T-cell (primary cell): Measurements from ENCODE around the gene SUPT16H. TPM values are rescaled to one million over a fixed set of nuclear protein-coding genes. Genes with fewer than 3 reads are reported as not detected.

ENCODE experiments used
- ATAC-seq, 4 experiments: fragments of 200-7000 bp in 3 of 4; fragments of 150-1000 bp in 1 of 4; cut with Tn5 transposase; replicated peaks in 1 of 4; 1 replicate in 3 of 4; 2 replicates in 1 of 4; pipeline ENCODE4 v1.10.0; 2021; ENCODE audit warnings: moderate library complexity in 3 of 4, mild to moderate bottlenecking in 2 of 4, moderate number of reproducible peaks in 1 of 4
- CTCF ChIA-PET, 2 donors: fragments of 300-600 bp; sonication (Branson Sonifier 250); formaldehyde crosslinking; loops; one replicate each; lab custom pipeline; 2022; ENCODE audit warnings: antibody characterized with exemption in 2 of 2; lab: Charles Lee
- POLR2A ChIA-PET, 2 donors: fragments of 300-600 bp; sonication (Branson Sonifier 250); formaldehyde crosslinking; loops; one replicate each; lab custom pipeline; 2022; ENCODE audit warnings: antibody characterized with exemption in 2 of 2; lab: Charles Lee
- DNase-seq, 35 experiments: peaks; one replicate each; pipeline versions ENCODE4 v3.0.0 to v3.0.0-alpha.2; 2013 to 2023
- H3K27ac ChIP-seq: one replicate; pipeline ENCODE4 v1.5.1; 2013; ENCODE audit warnings: low read length
- H3K27me3 ChIP-seq, 2 experiments: replicated peaks in 1 of 2; 1 replicate in 1 of 2; 2 replicates in 1 of 2; pipeline versions ENCODE4 v1.6.1 to v1.7.0; 2013; ENCODE audit warnings: low read length in 1 of 2, mixed read lengths in 1 of 2; ENCODE audit not compliant: control insufficient read depth in 2 of 2, insufficient read depth in 2 of 2; ENCODE audit errors: extremely low read depth in 1 of 2
- H3K36me3 ChIP-seq, 2 donors: 1 replicate in 1 of 2; 2 replicates in 1 of 2; pipeline versions ENCODE4 v1.6.1 to v1.7.0; 2013; ENCODE audit warnings: low read length in 1 of 2; ENCODE audit not compliant: control insufficient read depth in 2 of 2, insufficient read depth in 1 of 2; ENCODE audit errors: extremely low read depth in 1 of 2
- H3K4me1 ChIP-seq, 2 experiments: 1 replicate in 1 of 2; 2 replicates in 1 of 2; pipeline versions ENCODE4 v1.6.1 to v1.7.0; 2013; ENCODE audit warnings: low read length in 2 of 2, mixed read lengths in 1 of 2; ENCODE audit not compliant: insufficient read depth in 2 of 2, control insufficient read depth in 1 of 2; ENCODE audit errors: extremely low read depth in 1 of 2
- H3K4me3 ChIP-seq, 2 donors: 1 replicate in 1 of 2; 2 replicates in 1 of 2; pipeline versions ENCODE4 v1.5.1 to v1.7.0; 2013; ENCODE audit warnings: mild to moderate bottlenecking in 2 of 2, low read length in 1 of 2, moderate library complexity in 1 of 2; ENCODE audit not compliant: control insufficient read depth in 1 of 2; ENCODE audit errors: extremely low read depth in 1 of 2
- H3K9me3 ChIP-seq: 2 replicates; pipeline ENCODE4 v1.7.0; 2013
- H3K27ac Mint-ChIP-seq, 2 donors: one replicate each; pipeline ENCODE4 v1.8.0; 2020 to 2021; ENCODE audit warnings: mild to moderate bottlenecking in 2 of 2, mixed read lengths in 2 of 2
- H3K27me3 Mint-ChIP-seq, 2 donors: one replicate each; pipeline ENCODE4 v1.8.0; 2021 to 2022; ENCODE audit warnings: mixed read lengths in 2 of 2
- H3K36me3 Mint-ChIP-seq: one replicate; pipeline ENCODE4 v1.8.0; 2021; ENCODE audit warnings: mixed read lengths
- H3K4me1 Mint-ChIP-seq, 3 donors: one replicate each; pipeline ENCODE4 v1.8.0; 2020 to 2022; ENCODE audit warnings: mixed read lengths in 3 of 3, mild to moderate bottlenecking in 1 of 3
- H3K4me3 Mint-ChIP-seq, 3 donors: one replicate each; pipeline ENCODE4 v1.8.0; 2020 to 2022; ENCODE audit warnings: mild to moderate bottlenecking in 3 of 3, mixed read lengths in 3 of 3, moderate library complexity in 3 of 3
- H3K9me3 Mint-ChIP-seq, 3 donors: one replicate each; pipeline ENCODE4 v1.8.0; 2020 to 2022; ENCODE audit warnings: mixed read lengths in 3 of 3
- WGBS: methylation state at CpG from one replicate; pipeline ENCODE4 v1.1.5; 2013; ENCODE audit warnings: missing lambda C conversion rate; ENCODE audit not compliant: insufficient coverage; 5-methylcytosine and 5-hydroxymethylcytosine counted together
- total RNA-seq, 35 experiments: library from RNA in 6 of 35; stranded (reverse) in 6 of 35; fragments of 120-200 nt in 1 of 35; gene quantifications; one replicate each; pipeline versions ENCODE4 v1.2.1 to v1.2.4 and lab custom pipeline; 2013 to 2026

Gene SUPT16H
- total RNA-seq, 5 donors from 2014 or later (not counting 1 experiment from before 2014, with no cell fraction given) = 51.4 to 76.4 (median 71.6) TPM

DNA sequence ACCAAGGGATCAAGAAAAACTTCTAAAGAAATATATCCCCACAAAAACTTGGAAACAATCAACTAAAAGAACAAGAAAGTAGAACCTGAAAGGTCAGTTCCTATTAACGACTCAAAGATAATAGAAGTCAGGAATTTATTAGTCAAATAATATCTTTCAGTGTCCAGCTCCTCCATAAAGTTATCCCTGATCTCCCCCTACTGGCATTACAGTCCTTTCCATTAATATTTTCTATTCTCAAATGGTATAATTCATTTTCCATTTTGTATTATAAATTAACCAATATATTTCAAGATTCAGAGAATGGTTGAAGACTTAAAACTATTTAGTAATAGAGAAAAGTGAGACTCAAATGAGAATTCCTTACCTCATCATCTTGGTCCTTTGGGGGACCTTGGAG is 11.6 kb upstream of the SUPT16H start:
- ChIA-PET CTCF (no interaction called here), POLR2A (interaction anchor here in 1 of 2 donors (0.6 kb wide), 1 partner anchor 157 kb away, joined by 3 read pairs; no protein-coding TSS in a partner anchor)
- no peak overlapping the region for H3K27ac Mint-ChIP-seq
- no peaks in the 10 kb centered on the region for H3K4me1 Mint-ChIP-seq
- ATAC-seq (no peak), DNase-seq (no peak)
- Histone ChIP-seq H3K27me3 (no peaks in the 10 kb centered on the region), H3K36me3 (peaks cover 7 to 93% of the 10 kb centered on the region in 2 donors), H3K4me1 (no peaks in the 10 kb centered on the region), H3K4me3 (no peak overlapping the region), H3K27ac (no peak overlapping the region), H3K9me3 (no peaks in the 10 kb centered on the region)
- no peak overlapping the region for H3K4me3 Mint-ChIP-seq
- peaks cover 71% of the 10 kb centered on the region for H3K36me3 Mint-ChIP-seq
- no peaks in the 10 kb centered on the region for H3K9me3 Mint-ChIP-seq
- no CpG with 5 or more reads among the region's 1 CpG for WGBS
- no peaks in the 10 kb centered on the region for H3K27me3 Mint-ChIP-seq

- no peaks in the 10 kb centered on the region for H3K27me3 ChIP-seq
- no peaks in the 10 kb centered on the region for H3K9me3 Mint-ChIP-seq
- ATAC-seq = no peak
- no peak overlapping the region for H3K4me3 ChIP-seq
- H3K4me3 Mint-ChIP-seq = peak overlapping the region; percentile 93 to 99 (median 95)
- H3K4me1 Mint-ChIP-seq = peaks cover 31 to 39% (median 35%) of the 10 kb centered on the region in 3 donors
- H3K9me3 ChIP-seq = no peaks in the 10 kb centered on the region
- ChIA-PET POLR2A (interaction anchor here in 1 of 2 donors (1.5 kb wide), 1 partner anchor 120 kb away, joined by 7 read pairs; no protein-coding TSS in a partner anchor), CTCF (interaction anchor here (0.5 to 1.6 kb wide), 3 partner anchors 52 to 141 kb away, joined by 3 to 5 read pairs (median 4); partner anchors contain the start of genes CHD8 (in 1 of the 2) and SALL2 (in 1 of the 2))
- 84% methylated on average over 2 of the region's 7 CpGs for WGBS
- H3K27ac Mint-ChIP-seq = peak overlapping the region; percentile 100
- peaks cover 10 to 24% of the 10 kb centered on the region in 2 experiments for H3K4me1 ChIP-seq
- peaks cover 3% of the 10 kb centered on the region for H3K36me3 Mint-ChIP-seq
- peak overlapping the region; percentile 90 for H3K27ac ChIP-seq
- peaks cover 2 to 31% of the 10 kb centered on the region in 2 donors for H3K36me3 ChIP-seq
- DNase-seq = peak in 2 of 35 experiments; percentile 3 to 12
- no peaks in the 10 kb centered on the region for H3K27me3 Mint-ChIP-seq
These were observed 1.5 kb upstream of the SUPT16H start for GRCh38 chr14:21385188-21385904.

DNA sequence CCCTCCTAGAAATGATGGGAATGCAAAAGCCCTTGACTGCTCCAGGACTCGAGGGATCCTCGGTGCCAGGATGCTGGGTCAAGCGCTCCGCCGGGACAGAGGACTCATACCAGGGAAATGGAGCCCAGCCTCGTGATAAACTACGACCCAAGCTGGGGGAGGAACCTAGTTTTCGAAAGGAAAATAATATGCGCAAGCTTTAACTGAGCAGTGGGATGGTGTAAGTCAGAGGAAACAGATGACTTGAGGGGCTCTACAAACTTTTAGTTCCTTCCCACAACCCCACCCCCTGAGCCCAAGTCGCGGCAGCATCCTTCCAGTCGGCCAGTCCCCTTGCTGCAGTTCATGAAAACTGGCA is 654 bp upstream of the SUPT16H start:
- no peaks in the 10 kb centered on the region for H3K9me3 ChIP-seq
- peak; percentile 28 to 57 (median 40) for ATAC-seq
- H3K4me1 Mint-ChIP-seq = peaks cover 32 to 45% (median 43%) of the 10 kb centered on the region in 3 donors
- ChIA-PET POLR2A (interaction anchor here (0.5 to 1.5 kb wide), 8 partner anchors 46 to 1711 kb away, joined by 3 to 8 read pairs (median 3); partner anchors contain the start of genes CHD8 (in 1 of the 2) and OXA1L (in 1 of the 2)), CTCF (interaction anchor here in 1 of 2 donors (0.6 to 1.6 kb wide), 7 partner anchors 41 to 144 kb away, joined by 3 to 6 read pairs (median 4); partner anchors contain the start of genes CHD8, RAB2B and TOX4)
- peak overlapping the region; percentile 93 to 99 for H3K4me3 ChIP-seq
- 0% methylated on average over 8 of the region's 12 CpGs for WGBS
- peaks cover 3% of the 10 kb centered on the region for H3K36me3 Mint-ChIP-seq
- peak overlapping the region; percentile 100 for H3K27ac Mint-ChIP-seq
- no peaks in the 10 kb centered on the region for H3K9me3 Mint-ChIP-seq
- H3K36me3 ChIP-seq = peaks cover 0 to 23% of the 10 kb centered on the region in 2 donors
- peak in 6 of 35 experiments; percentile 3 to 34 (median 10) for DNase-seq
- peak overlapping the region; percentile 90 for H3K27ac ChIP-seq
- no peaks in the 10 kb centered on the region for H3K27me3 ChIP-seq
- H3K4me3 Mint-ChIP-seq = peak overlapping the region; percentile 93 to 99 (median 95)
- H3K4me1 ChIP-seq = peaks cover 13 to 24% of the 10 kb centered on the region in 2 experiments
- no peaks in the 10 kb centered on the region for H3K27me3 Mint-ChIP-seq

- ChIA-PET POLR2A (interaction anchor here (0.5 to 0.8 kb wide), 3 partner anchors 88 to 1712 kb away, joined by 3 to 4 read pairs (median 3); partner anchors contain the start of gene C14orf119 (in 1 of the 2)), CTCF (interaction anchor here (0.8 to 1.7 kb wide), 3 partner anchors 54 to 142 kb away, joined by 3 to 7 read pairs (median 3); no protein-coding TSS in a partner anchor)
- Mint-ChIP-seq H3K4me1 (peaks cover 35 to 52% (median 52%) of the 10 kb centered on the region in 3 donors), H3K9me3 (no peaks in the 10 kb centered on the region), H3K27ac (peak overlapping the region; percentile 100), H3K4me3 (peak overlapping the region; percentile 93 to 99 (median 95)), H3K27me3 (no peaks in the 10 kb centered on the region), H3K36me3 (peaks cover 3% of the 10 kb centered on the region)
- peak in 34 of 35 experiments; percentile 2 to 65 (median 27) for DNase-seq
- H3K4me1 ChIP-seq = peaks cover 14 to 24% of the 10 kb centered on the region in 2 experiments
- no peaks in the 10 kb centered on the region for H3K27me3 ChIP-seq
- peaks cover 0 to 13% of the 10 kb centered on the region in 2 donors for H3K36me3 ChIP-seq
- H3K4me3 ChIP-seq = peak overlapping the region; percentile 93 to 99
- WGBS = under 1% methylated on average over 20 of the region's 39 CpGs
- peak overlapping the region; percentile 90 for H3K27ac ChIP-seq
- ATAC-seq = peak; percentile 26 to 44 (median 36)
- H3K9me3 ChIP-seq = no peaks in the 10 kb centered on the region
These were observed 652 bp downstream of the SUPT16H start for GRCh38 chr14:21382886-21383847.

DNA sequence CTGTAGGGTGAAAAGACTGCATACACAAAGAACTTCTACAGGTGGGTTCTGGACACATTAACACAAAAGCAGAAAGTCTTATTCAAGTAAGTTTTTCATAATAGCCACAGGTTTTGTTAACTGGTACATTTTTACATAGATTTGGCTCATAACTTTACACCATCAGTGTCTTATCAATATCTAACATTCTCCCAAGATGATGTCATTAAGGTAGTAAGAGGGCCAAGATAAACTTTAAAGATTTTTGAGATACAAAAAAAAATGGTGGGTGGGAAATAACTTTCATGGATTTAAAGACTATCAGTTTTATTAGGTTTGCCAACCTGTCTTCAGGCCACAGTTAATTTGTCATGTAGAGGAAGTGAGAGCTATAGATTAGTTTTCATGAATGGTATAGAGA is 1.7 kb downstream of the SUPT16H start:
- Mint-ChIP-seq H3K36me3 (peaks cover 3% of the 10 kb centered on the region), H3K9me3 (no peaks in the 10 kb centered on the region), H3K27me3 (no peaks in the 10 kb centered on the region), H3K4me1 (peaks cover 41 to 61% (median 58%) of the 10 kb centered on the region in 3 donors), H3K4me3 (peak overlapping the region; percentile 75 to 99 (median 95)), H3K27ac (peak overlapping the region; percentile 70 to 71)
- H3K9me3 ChIP-seq = no peaks in the 10 kb centered on the region
- H3K4me3 ChIP-seq = no peak overlapping the region
- peaks cover 0 to 17% of the 10 kb centered on the region in 2 donors for H3K36me3 ChIP-seq
- no peak for ATAC-seq
- DNase-seq = no peak
- ChIA-PET CTCF (interaction anchor here (0.8 to 1.7 kb wide), 3 partner anchors 55 to 141 kb away, joined by 3 to 7 read pairs (median 3); no protein-coding TSS in a partner anchor), POLR2A (interaction anchor here in 1 of 2 donors (0.8 kb wide), 1 partner anchor 1713 kb away, joined by 3 read pairs; the partner anchor contains the start of gene C14orf119)
- peaks cover 14 to 24% of the 10 kb centered on the region in 2 experiments for H3K4me1 ChIP-seq
- H3K27ac ChIP-seq = no peak overlapping the region
- no peaks in the 10 kb centered on the region for H3K27me3 ChIP-seq
